GM18499 (cell line): ENCODE measurements around the gene EXOC4.

Experiments used
- ATAC-seq: cut with Tn5 transposase; IDR thresholded peaks from one replicate; pipeline ENCODE4 v1.9.1; 2021; ENCODE audit warnings: moderate number of reproducible peaks; ENCODE audit not compliant: insufficient read depth, unreplicated experiment

Gene EXOC4

GRCh38 chr7:133937786-133938185, 684.9 kb downstream of the EXOC4 start:
- no peak for ATAC-seq

GRCh38 chr7:133940368-133940767, 687.5 kb downstream of the EXOC4 start:
- ATAC-seq: no peak

GRCh38 chr7:133941496-133941895, 688.6 kb downstream of the EXOC4 start:
- no peak for ATAC-seq

- no peak for ATAC-seq
Observed at GRCh38 chr7:133945497-133945896, 692.6 kb downstream of the EXOC4 start.

- no peak for ATAC-seq
Observed at GRCh38 chr7:133947458-133948254, 694.8 kb downstream of the EXOC4 start.

GRCh38 chr7:133948588-133948987, 695.7 kb downstream of the EXOC4 start:
- ATAC-seq: no peak

GRCh38 chr7:133950855-133951254, 698.0 kb downstream of the EXOC4 start:
- ATAC-seq: no peak

- no peak for ATAC-seq
Observed at GRCh38 chr7:133955208-133955607, 702.3 kb downstream of the EXOC4 start.

- ATAC-seq: no peak
Observed at GRCh38 chr7:133957845-133958244, 705.0 kb downstream of the EXOC4 start.

- ATAC-seq: no peak
Observed at GRCh38 chr7:133958822-133959221, 705.9 kb downstream of the EXOC4 start.

GRCh38 chr7:133959505-133959904, 706.6 kb downstream of the EXOC4 start:
- no peak for ATAC-seq

- ATAC-seq: no peak
Observed at GRCh38 chr7:133961724-133962123, 708.8 kb downstream of the EXOC4 start.

- no peak for ATAC-seq
Observed at GRCh38 chr7:133962646-133963045, 709.8 kb downstream of the EXOC4 start.

GRCh38 chr7:133963629-133964028, 710.8 kb downstream of the EXOC4 start:
- no peak for ATAC-seq

- no peak for ATAC-seq
Observed at GRCh38 chr7:133971625-133972024, 718.7 kb downstream of the EXOC4 start.

GRCh38 chr7:133973710-133974109, 720.8 kb downstream of the EXOC4 start:
- no peak for ATAC-seq

- no peak for ATAC-seq
Observed at GRCh38 chr7:133975130-133975529, 722.3 kb downstream of the EXOC4 start.

GRCh38 chr7:133976140-133976539, 723.3 kb downstream of the EXOC4 start:
- ATAC-seq: no peak

- ATAC-seq: no peak
Observed at GRCh38 chr7:133977409-133978274, 724.8 kb downstream of the EXOC4 start.

GRCh38 chr7:133978502-133979295, 725.8 kb downstream of the EXOC4 start:
- ATAC-seq: no peak

GRCh38 chr7:133980804-133981203, 727.9 kb downstream of the EXOC4 start:
- ATAC-seq: no peak
